ENCODE results near the gene RPL12.

- TF ChIP-seq, protein P1, sequence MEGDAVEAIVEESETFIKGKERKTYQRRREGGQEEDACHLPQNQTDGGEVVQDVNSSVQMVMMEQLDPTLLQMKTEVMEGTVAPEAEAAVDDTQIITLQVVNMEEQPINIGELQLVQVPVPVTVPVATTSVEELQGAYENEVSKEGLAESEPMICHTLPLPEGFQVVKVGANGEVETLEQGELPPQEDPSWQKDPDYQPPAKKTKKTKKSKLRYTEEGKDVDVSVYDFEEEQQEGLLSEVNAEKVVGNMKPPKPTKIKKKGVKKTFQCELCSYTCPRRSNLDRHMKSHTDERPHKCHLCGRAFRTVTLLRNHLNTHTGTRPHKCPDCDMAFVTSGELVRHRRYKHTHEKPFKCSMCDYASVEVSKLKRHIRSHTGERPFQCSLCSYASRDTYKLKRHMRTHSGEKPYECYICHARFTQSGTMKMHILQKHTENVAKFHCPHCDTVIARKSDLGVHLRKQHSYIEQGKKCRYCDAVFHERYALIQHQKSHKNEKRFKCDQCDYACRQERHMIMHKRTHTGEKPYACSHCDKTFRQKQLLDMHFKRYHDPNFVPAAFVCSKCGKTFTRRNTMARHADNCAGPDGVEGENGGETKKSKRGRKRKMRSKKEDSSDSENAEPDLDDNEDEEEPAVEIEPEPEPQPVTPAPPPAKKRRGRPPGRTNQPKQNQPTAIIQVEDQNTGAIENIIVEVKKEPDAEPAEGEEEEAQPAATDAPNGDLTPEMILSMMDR (IDR thresholded peaks at IDR 0.05), result no peak
- no peak for TF ChIP-seq EZH2 (IDR thresholded peaks at IDR 0.05; ENCODE audit: borderline replicate concordance, insufficient read depth, low read depth, low read length, poor library complexity, severe bottlenecking)
Observed at GRCh38 chr9:127473932-127474331, 22.7 kb upstream of the RPL12 start.
